Breast epithelium (tissue), 4 donors: Measurements from ENCODE around the gene INCENP. TPM values are rescaled to one million over a fixed set of nuclear protein-coding genes. Genes with fewer than 3 reads are reported as not detected.
"Not testable (repeated sequence)": the region's sequence is repeated elsewhere in the genome, so short reads cannot be mapped to it uniquely, and the experiment has no call there.

Experiments used
- DNase-seq, 2 donors: peaks; one replicate each; pipeline ENCODE4 v3.0.0-alpha.2; 2019; ENCODE audit warnings: low spot score in 2 of 2
- H3K27ac ChIP-seq, 2 donors: fragments of 200-600 bp; sonication (generic) in 1 of 2; one replicate each; pipeline ENCODE4 v1.5.1; 2016 to 2019; ENCODE audit warnings: mild to moderate bottlenecking in 1 of 2
- H3K27me3 ChIP-seq, 2 donors: fragments of 200-600 bp; sonication (generic) in 1 of 2; one replicate each; pipeline versions ENCODE4 v1.5.1 to v1.6.0; 2017 to 2019; ENCODE audit warnings: control low read depth in 1 of 2, mild to moderate bottlenecking in 1 of 2
- H3K36me3 ChIP-seq: fragments of 200-600 bp; one replicate; pipeline ENCODE4 v1.5.1; 2019
- H3K4me1 ChIP-seq, 2 donors: fragments of 200-600 bp; sonication (generic); one replicate each; pipeline ENCODE4 v1.5.1; 2016 to 2019; ENCODE audit warnings: control low read depth in 1 of 2
- H3K4me3 ChIP-seq, 3 donors: fragments of 200-600 bp; sonication (generic); 1 replicate in 2 of 3; 2 replicates in 1 of 3; pipeline ENCODE4 v1.5.1; 2016 to 2019; ENCODE audit warnings: mild to moderate bottlenecking in 3 of 3, moderate library complexity in 2 of 3
- H3K9me3 ChIP-seq, 2 donors: fragments of 200-600 bp; sonication (generic) in 1 of 2; one replicate each; pipeline ENCODE4 v1.5.1; 2016 to 2019; ENCODE audit warnings: control low read depth in 1 of 2
- POLR2A ChIP-seq: fragments of 450-650 bp; IDR thresholded peaks from one replicate; pipeline ENCODE4 v1.6.1; 2016; ENCODE audit warnings: antibody characterized with exemption, mild to moderate bottlenecking, moderate library complexity
- POLR2AphosphoS5 ChIP-seq, 3 donors: sonication (generic); formaldehyde crosslinking; IDR thresholded peaks; one replicate each; pipeline ENCODE4 v1.6.1; 2017; ENCODE audit warnings: antibody characterized with exemption in 3 of 3
- intact Hi-C: fragments of 100-400 bp; cut with DNase I; formaldehyde crosslinking; loops from one replicate; pipeline ENCODE4 v1.15.1; 2023; ENCODE audit warnings: low total_unique reads
- total RNA-seq, 3 donors: library from RNA; depleted of rRNA; stranded (reverse); fragments of >200 nt; gene quantifications; one replicate each; pipeline ENCODE4 v1.1.0, GENCODE V29; 2016
- TF ChIP-seq, protein P1 (sequence below), 3 donors: fragments of 450-650 bp; IDR thresholded peaks; one replicate each; pipeline ENCODE4 v1.5.1; 2016 to 2017; ENCODE audit warnings: antibody characterized with exemption in 3 of 3, mild to moderate bottlenecking in 3 of 3, moderate library complexity in 3 of 3

Gene INCENP
- total RNA-seq = 10 to 100 TPM in 2 of 3 donors, 1 to 10 TPM in 1; 8.5 to 19.0 (median 14.8) TPM

DNA sequence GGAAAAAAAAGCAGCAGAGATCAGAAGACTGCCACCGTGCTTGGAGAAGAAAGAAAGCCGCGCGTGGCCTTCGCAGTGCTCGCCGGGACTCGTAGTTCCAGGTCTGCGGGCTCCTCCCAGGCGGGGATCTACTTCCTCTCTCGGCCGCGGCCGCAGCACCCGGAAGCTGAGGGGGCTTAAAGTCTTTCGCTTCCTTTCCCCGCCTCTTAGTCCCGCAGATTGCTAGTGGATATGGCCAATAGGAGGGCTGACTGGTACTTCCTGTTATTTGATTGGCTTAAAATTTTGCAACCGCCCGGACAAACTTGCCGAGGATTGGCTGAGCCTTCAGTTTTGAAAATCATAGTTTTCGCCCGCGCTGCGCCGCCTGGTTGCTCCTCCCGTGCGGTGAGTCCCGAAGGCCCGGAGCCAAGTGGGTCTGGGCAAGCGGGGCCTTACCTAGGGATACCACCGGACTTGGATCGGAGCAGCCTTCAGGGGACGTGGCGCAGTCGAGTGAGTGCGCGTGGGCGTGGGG lies at the start of gene INCENP:
TSS of gene INCENP (plus strand) at position 343 of the 517 bp plus-strand sequence. CDS start 4,151 bp downstream, outside the sequence.
- Histone ChIP-seq H3K4me3 (peak within 1 kb of the TSS; percentile 77 to 88 (median 87)), H3K27ac (peak within 1 kb of the TSS; percentile 22 to 71), H3K36me3 (no peaks in the 10 kb centered on the region), H3K4me1 (no peaks in the 10 kb centered on the region), H3K9me3 (no peaks in the 10 kb centered on the region), H3K27me3 (no peaks in the 10 kb centered on the region)
- TF ChIP-seq POLR2A (no peak), POLR2AphosphoS5 (IDR thresholded peaks at IDR 0.05) (peak in 2 of 3 donors; percentile 54 to 55)
- intact Hi-C loops = no loop called here
- DNase-seq = peak; percentile 94 to 97

DNA sequence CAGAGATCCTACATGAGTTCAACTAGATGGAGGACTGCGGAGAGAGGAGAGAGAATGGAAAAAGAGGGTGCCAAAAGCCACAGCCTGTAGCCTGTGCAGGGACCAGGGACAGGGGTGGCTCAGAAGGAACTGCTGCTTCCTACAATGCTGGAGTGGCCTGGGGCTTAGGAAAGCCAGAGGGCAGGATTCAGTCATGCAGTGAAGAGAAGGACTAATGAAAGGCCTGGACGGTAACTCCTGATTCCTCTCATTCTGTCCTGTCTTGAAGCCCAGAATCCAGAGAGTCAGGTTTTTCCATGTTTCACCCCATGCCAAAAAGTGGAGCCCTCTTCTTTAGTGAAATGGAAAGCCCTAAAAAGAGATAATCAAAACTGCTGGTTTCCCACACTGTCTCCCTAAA lies 48.4 kb upstream of the INCENP start:
- H3K4me3 ChIP-seq = no peak overlapping the region
- intact Hi-C loops = loop anchor here (10.0 kb wide), 1 partner anchor 171 kb away; no protein-coding TSS in a partner anchor
- H3K27me3 ChIP-seq = no peaks in the 10 kb centered on the region
- TF ChIP-seq, protein P1, sequence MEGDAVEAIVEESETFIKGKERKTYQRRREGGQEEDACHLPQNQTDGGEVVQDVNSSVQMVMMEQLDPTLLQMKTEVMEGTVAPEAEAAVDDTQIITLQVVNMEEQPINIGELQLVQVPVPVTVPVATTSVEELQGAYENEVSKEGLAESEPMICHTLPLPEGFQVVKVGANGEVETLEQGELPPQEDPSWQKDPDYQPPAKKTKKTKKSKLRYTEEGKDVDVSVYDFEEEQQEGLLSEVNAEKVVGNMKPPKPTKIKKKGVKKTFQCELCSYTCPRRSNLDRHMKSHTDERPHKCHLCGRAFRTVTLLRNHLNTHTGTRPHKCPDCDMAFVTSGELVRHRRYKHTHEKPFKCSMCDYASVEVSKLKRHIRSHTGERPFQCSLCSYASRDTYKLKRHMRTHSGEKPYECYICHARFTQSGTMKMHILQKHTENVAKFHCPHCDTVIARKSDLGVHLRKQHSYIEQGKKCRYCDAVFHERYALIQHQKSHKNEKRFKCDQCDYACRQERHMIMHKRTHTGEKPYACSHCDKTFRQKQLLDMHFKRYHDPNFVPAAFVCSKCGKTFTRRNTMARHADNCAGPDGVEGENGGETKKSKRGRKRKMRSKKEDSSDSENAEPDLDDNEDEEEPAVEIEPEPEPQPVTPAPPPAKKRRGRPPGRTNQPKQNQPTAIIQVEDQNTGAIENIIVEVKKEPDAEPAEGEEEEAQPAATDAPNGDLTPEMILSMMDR (IDR thresholded peaks at IDR 0.05) = no peak
- TF ChIP-seq POLR2AphosphoS5 (IDR thresholded peaks at IDR 0.05) (no peak), POLR2A (no peak)
- no peak overlapping the region for H3K27ac ChIP-seq
- no peak for DNase-seq
- no peaks in the 10 kb centered on the region for H3K9me3 ChIP-seq
- no peaks in the 10 kb centered on the region for H3K36me3 ChIP-seq
- no peaks in the 10 kb centered on the region for H3K4me1 ChIP-seq

DNA sequence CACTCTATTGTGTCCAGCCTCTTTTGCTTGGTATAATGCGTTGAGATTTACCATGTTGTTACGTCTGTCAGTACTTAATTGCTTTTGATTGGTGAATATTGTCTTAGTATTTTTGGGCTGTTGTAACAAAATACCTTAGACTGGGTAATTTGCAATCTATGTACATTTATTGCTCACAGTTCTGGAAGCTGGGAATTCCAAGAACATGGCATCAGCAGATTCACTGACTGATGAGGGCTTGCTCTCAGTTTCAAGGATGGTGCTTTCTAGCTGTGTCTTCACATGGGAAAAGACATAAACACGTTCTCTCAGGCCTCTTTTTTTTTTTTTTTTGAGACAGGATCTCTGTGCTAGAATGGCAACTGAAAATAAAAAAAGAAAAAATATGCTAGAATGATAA lies 46.7 kb upstream of the INCENP start:
- H3K4me3 ChIP-seq = no peak overlapping the region
- no peak for DNase-seq
- TF ChIP-seq, protein P1 (IDR thresholded peaks at IDR 0.05) = no peak
- TF ChIP-seq POLR2AphosphoS5 (IDR thresholded peaks at IDR 0.05) = no peak
- TF ChIP-seq POLR2A = no peak
- intact Hi-C loops = loop anchor here (10.0 kb wide), 1 partner anchor 172 kb away; no protein-coding TSS in a partner anchor
- H3K27ac ChIP-seq = no peak overlapping the region
- no peaks in the 10 kb centered on the region for H3K27me3 ChIP-seq
- no peaks in the 10 kb centered on the region for H3K4me1 ChIP-seq
- H3K9me3 ChIP-seq = no peaks in the 10 kb centered on the region
- H3K36me3 ChIP-seq = no peaks in the 10 kb centered on the region

DNA sequence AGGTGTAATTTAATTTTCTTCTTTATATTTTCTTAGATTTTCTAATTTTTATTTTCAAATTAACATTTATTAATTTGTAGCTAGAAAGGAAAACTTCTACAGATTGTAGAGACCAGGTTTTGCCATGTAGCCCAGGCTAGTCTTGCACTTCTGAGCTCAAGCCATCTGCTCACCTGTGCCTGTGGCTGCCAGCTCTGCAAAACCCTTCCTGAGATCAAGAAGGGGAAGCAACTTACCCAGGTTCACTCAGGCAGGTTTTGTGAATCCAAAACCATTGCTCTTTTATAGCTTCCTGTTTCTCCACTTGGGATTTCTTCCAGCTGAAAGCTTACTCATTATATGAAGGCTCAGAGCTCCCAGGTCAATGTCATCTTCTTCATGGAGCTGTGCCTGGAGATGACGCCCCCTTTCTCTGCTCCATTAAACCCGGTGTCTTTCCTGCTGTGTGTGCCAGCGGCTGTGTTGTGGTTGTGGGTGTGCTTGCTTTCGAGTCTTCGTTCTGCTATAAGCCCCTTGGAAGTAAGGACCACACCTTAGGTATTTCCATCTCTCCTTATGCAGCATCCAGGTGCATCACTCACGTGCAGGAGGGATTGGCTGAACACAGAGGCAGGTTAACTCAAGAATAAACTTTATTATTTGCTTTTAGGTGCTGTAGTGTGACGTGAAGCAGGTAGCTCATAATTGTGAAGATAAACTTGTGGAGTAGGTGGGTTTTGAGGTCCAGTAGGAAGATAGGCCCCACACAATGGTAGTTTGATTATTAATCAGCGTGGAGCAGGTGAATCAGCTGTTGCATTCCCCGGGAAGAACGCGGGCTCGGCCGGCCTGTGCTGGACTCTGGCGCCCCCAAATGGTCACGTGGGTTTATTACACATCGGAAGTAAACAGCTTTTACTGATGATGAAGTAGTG lies 42.2 kb upstream of the INCENP start:
- Histone ChIP-seq H3K4me3 (peak overlapping the region in 1 of 3 donors; percentile 31), H3K27ac (no peak overlapping the region), H3K27me3 (no peaks in the 10 kb centered on the region), H3K4me1 (no peaks in the 10 kb centered on the region), H3K9me3 (no peaks in the 10 kb centered on the region), H3K36me3 (no peaks in the 10 kb centered on the region)
- intact Hi-C loops = loop anchor here (10.0 kb wide), 2 partner anchors 127 to 287 kb away; partner anchors contain the start of genes BEST1, FEN1 and TMEM258
- DNase-seq = peak; percentile 63 to 86
- peak; percentile 20 to 42 (median 30) for TF ChIP-seq POLR2AphosphoS5 (IDR thresholded peaks at IDR 0.05)
- TF ChIP-seq POLR2A = no peak
- TF ChIP-seq, protein P1 (IDR thresholded peaks at IDR 0.05) = peak; percentile 90 to 92 (median 91)

DNA sequence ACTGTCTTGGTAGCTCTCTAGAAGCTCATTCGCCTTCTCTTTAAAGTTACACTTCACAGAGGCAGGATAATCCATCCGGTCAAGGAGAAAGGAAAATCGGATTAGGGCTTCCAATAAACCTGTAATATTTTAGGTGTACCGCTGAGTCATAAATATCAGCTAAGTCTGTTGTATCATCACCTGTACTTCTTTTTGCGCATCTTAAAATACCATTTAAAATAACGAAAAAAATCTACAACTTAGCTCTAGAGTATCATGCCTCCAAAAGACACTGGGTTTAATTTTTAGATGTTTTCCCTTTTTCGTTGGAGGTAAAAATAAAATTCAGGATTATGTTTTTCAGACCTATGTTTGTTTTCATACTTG lies 41.5 kb upstream of the INCENP start:
- no peaks in the 10 kb centered on the region for H3K9me3 ChIP-seq
- intact Hi-C loops = loop anchor here (10.0 kb wide), 2 partner anchors 127 to 287 kb away; partner anchors contain the start of genes BEST1, FEN1 and TMEM258
- no peaks in the 10 kb centered on the region for H3K27me3 ChIP-seq
- no peaks in the 10 kb centered on the region for H3K36me3 ChIP-seq
- H3K4me3 ChIP-seq = no peak overlapping the region
- TF ChIP-seq, protein P1 (IDR thresholded peaks at IDR 0.05) = no peak
- TF ChIP-seq POLR2A (no peak), POLR2AphosphoS5 (IDR thresholded peaks at IDR 0.05) (no peak)
- H3K4me1 ChIP-seq = no peaks in the 10 kb centered on the region
- H3K27ac ChIP-seq = no peak overlapping the region
- DNase-seq = no peak

DNA sequence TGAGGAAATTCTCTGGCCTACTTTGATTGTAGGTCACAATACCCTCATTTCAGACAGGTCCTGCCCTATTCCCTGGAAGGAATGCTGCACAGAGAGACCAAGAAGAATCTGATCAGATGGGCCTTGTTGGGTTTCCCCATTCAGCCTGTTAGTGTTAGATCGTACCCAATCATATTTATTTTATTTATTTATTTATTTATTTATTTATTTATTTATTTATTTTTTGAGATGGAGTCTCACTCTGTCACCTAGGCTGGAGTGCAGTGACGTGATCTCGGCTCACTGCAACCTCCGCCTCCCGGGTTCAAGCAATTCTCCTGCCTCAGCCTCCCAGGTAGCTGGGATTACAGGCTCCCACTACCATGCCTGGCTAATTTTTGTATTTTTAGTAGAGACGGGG lies 39.0 kb upstream of the INCENP start:
- H3K27me3 ChIP-seq, H3K36me3 ChIP-seq, H3K27ac ChIP-seq, H3K4me3 ChIP-seq, H3K9me3 ChIP-seq, DNase-seq, H3K4me1 ChIP-seq: not testable (repeated sequence)
- intact Hi-C loops = loop anchor here (10.0 kb wide), 2 partner anchors 130 to 290 kb away; partner anchors contain the start of genes BEST1, FEN1 and TMEM258
